HepG2 (cell line): ENCODE results near the gene GPLD1. TPM values are rescaled to one million over a fixed set of nuclear protein-coding genes. Genes with fewer than 3 reads are reported as not detected.

Experiments used
- ATAC-seq: fragments of 200-7000 bp; cut with Tn5 transposase; 3 replicates; pipeline ENCODE4 v1.9.1; 2020; ENCODE audit warnings: mild to moderate bottlenecking, moderate library complexity
- BruUV-seq: library from RNA; stranded (reverse); fragments of 400-500 nt; replicated peaks from 2 replicates; lab custom pipeline; 2021; lab: Mats Ljungman, UMichigan
- CTCF ChIA-PET: fragments of 300-600 bp; formaldehyde crosslinking; extraction: SDS; loops from one replicate; lab custom pipeline; 2021; ENCODE audit warnings: low total read pairs, inconsistent platforms, low intra/inter-chr PET ratio; lab: Yijun Ruan, JAX
- POLR2A ChIA-PET: fragments of 350-600 bp; sonication (Branson Sonifier 250); formaldehyde crosslinking; loops from one replicate; lab custom pipeline; 2020; ENCODE audit warnings: antibody characterized with exemption, inconsistent platforms; lab: Yijun Ruan, JAX
- DNase-seq: peaks from one replicate; pipeline ENCODE4 v3.0.0-alpha.2; 2015; ENCODE audit warnings: low spot score
- FAIRE-seq: peaks from 3 replicates; lab custom pipeline; 2011; peaks lifted over from hg19 to GRCh38; lab: Jason Lieb, UNC
- H2AFZ ChIP-seq: one replicate; pipeline ENCODE4 v1.6.1; 2011; ENCODE audit warnings: low read length, inconsistent platforms
- H3K27ac ChIP-seq: fragments of 300-600 bp; 3 replicates; pipeline ENCODE4 v1.8.0; 2011; ENCODE audit warnings: mixed run types, mild to moderate bottlenecking, mixed read lengths, low read length, inconsistent platforms; ENCODE audit not compliant: insufficient read depth; ENCODE audit errors: extremely low read length
- H3K27me3 ChIP-seq, 2 experiments: fragments of 200-600 bp in 1 of 2; 2 replicates in 1 of 2; 3 replicates in 1 of 2; pipeline versions ENCODE4 v1.6.0 to v1.8.0; 2011; ENCODE audit warnings: low read length in 2 of 2, mild to moderate bottlenecking in 2 of 2, moderate library complexity in 2 of 2, inconsistent platforms in 1 of 2; ENCODE audit not compliant: insufficient read depth in 2 of 2, control insufficient read depth in 1 of 2
- H3K36me3 ChIP-seq, 2 experiments: fragments of 200-600 bp in 1 of 2; replicated peaks in 1 of 2; 2 replicates in 1 of 2; 3 replicates in 1 of 2; pipeline versions ENCODE4 v1.5.1 to v1.8.0; 2011; ENCODE audit warnings: low read length in 2 of 2, inconsistent platforms in 1 of 2; ENCODE audit not compliant: insufficient read depth in 2 of 2, control insufficient read depth in 1 of 2
- H3K4me1 ChIP-seq: 2 replicates; pipeline ENCODE4 v1.5.1; 2012; ENCODE audit warnings: low read length, inconsistent platforms; ENCODE audit not compliant: insufficient read depth
- H3K4me2 ChIP-seq: 2 replicates; pipeline ENCODE4 v1.6.0; 2011; ENCODE audit warnings: low read depth, low read length, inconsistent platforms
- H3K4me3 ChIP-seq, 3 experiments: fragments of 200-600 bp in 1 of 3; sonication (generic), shearing (Covaris generic) in 1 of 3; replicated peaks in 1 of 3; 2 replicates each; pipeline ENCODE4 v1.5.1; 2011 to 2016; ENCODE audit warnings: low read length in 3 of 3, inconsistent platforms in 2 of 3, low read depth in 2 of 3, mild to moderate bottlenecking in 2 of 3, control low read depth in 1 of 3, mixed read lengths in 1 of 3; ENCODE audit not compliant: insufficient read depth in 1 of 3
- H3K79me2 ChIP-seq: one replicate; pipeline ENCODE4 v1.6.1; 2011; ENCODE audit warnings: low read length, inconsistent platforms; ENCODE audit not compliant: insufficient read depth
- H3K9ac ChIP-seq: 2 replicates; pipeline ENCODE4 v1.6.0; 2011; ENCODE audit warnings: mild to moderate bottlenecking, low read depth, low read length, inconsistent platforms; ENCODE audit not compliant: insufficient read depth
- H3K9me3 ChIP-seq: 2 replicates; pipeline ENCODE4 v1.5.1; 2012; ENCODE audit warnings: mild to moderate bottlenecking, low read length
- H4K20me1 ChIP-seq: 2 replicates; pipeline ENCODE4 v1.6.0; 2011; ENCODE audit warnings: inconsistent platforms, mild to moderate bottlenecking, low read length, moderate library complexity; ENCODE audit not compliant: insufficient read depth
- CHD2 ChIP-seq: IDR thresholded peaks from 2 replicates; pipeline ENCODE4 v1.6.1; 2011; ENCODE audit warnings: low read depth, low read length, improper control_type of control experiment
- MAF1 ChIP-seq: sonication (generic); formaldehyde crosslinking; IDR thresholded peaks from 2 replicates; pipeline ENCODE4 v1.5.0; 2020; ENCODE audit warnings: missing genetic modification reagents, borderline replicate concordance
- NONO ChIP-seq, 2 experiments: fragments of 450-650 bp in 1 of 2; sonication (generic) in 1 of 2; formaldehyde crosslinking in 1 of 2; IDR thresholded peaks in 1 of 2; conservative IDR thresholded peaks in 1 of 2; 2 replicates each; pipeline versions ENCODE4 v1.6.1 to v1.8.0; 2017 to 2022; ENCODE audit warnings: mild to moderate bottlenecking in 1 of 2, missing genetic modification reagents in 1 of 2, moderate library complexity in 1 of 2
- NRL ChIP-seq: sonication (generic); formaldehyde crosslinking; IDR thresholded peaks from 2 replicates; pipeline ENCODE4 v1.5.0; 2020; ENCODE audit warnings: missing genetic modification reagents, mild to moderate bottlenecking, moderate library complexity, borderline replicate concordance
- SIN3A ChIP-seq: IDR thresholded peaks from 2 replicates; pipeline ENCODE4 v1.6.1; 2011; ENCODE audit warnings: low read depth, mild to moderate bottlenecking, control low read depth, low read length, borderline replicate concordance
- SOX13 ChIP-seq, 3 experiments: fragments of 450-650 bp in 1 of 3; sonication (generic) in 1 of 3; formaldehyde crosslinking in 1 of 3; IDR thresholded peaks in 2 of 3; conservative IDR thresholded peaks in 1 of 3; 2 replicates each; pipeline versions ENCODE4 v1.5.0 to v1.6.1; 2016 to 2020; ENCODE audit warnings: antibody characterized with exemption in 1 of 3, mild to moderate bottlenecking in 1 of 3, missing compliant biosample characterization in 1 of 3, missing genetic modification reagents in 1 of 3, moderate library complexity in 1 of 3
- ZC3H4 ChIP-seq: sonication (generic); formaldehyde crosslinking; IDR thresholded peaks from 2 replicates; pipeline ENCODE4 v1.4.0; 2020; ENCODE audit warnings: missing genetic modification reagents, borderline replicate concordance
- ZNF44 ChIP-seq: sonication (generic); formaldehyde crosslinking; IDR thresholded peaks from 2 replicates; pipeline ENCODE4 v1.5.1; 2020; ENCODE audit warnings: mild to moderate bottlenecking, missing genetic modification reagents
- ZNF615 ChIP-seq: sonication (generic); formaldehyde crosslinking; IDR thresholded peaks from 2 replicates; pipeline ENCODE4 v1.5.0; 2020; ENCODE audit warnings: mild to moderate bottlenecking, missing genetic modification reagents, borderline replicate concordance
- WGBS: methylation state at CpG from one replicate; pipeline ENCODE4 v1.1.6; 2017; ENCODE audit warnings: low lambda C conversion rate; 5-methylcytosine and 5-hydroxymethylcytosine counted together
- in situ Hi-C: cut with HindIII; loops from 2 replicates; pipeline ENCODE4 v1.10.0; 2017; ENCODE audit warnings: low pct_unique_long_range_greater_than_20kb; ENCODE audit not compliant: extremely low pct_ligation_motif_present
- intact Hi-C: fragments of 100-400 bp; cut with micrococcal nuclease; formaldehyde crosslinking; loops from one replicate; pipeline ENCODE4 v1.10.0; 2022; ENCODE audit not compliant: unreplicated experiment
- polyA plus RNA-seq, 8 experiments: library from polyadenylated mRNA; depleted of rRNA in 3 of 8; stranded (reverse) in 7 of 8; unstranded in 1 of 8; fragments of >200 nt; fragmentation: Illumina TruSeq in 4 of 8; extraction: Trizol in 4 of 8; gene quantifications; 2 replicates each; pipeline versions ENCODE4 v1.2.1 to v1.2.3, GENCODE V29; 2011 to 2016; ENCODE audit warnings: low read depth in 4 of 8, missing spikeins in 1 of 8, mixed read lengths in 1 of 8; ENCODE audit not compliant: insufficient read depth in 1 of 8
- total RNA-seq, 5 experiments: library from RNA; depleted of rRNA; stranded (reverse); fragments of >200 nt; fragmentation: Illumina TruSeq; extraction: Trizol; gene quantifications; 2 replicates each; pipeline ENCODE4 v1.2.3, GENCODE V29; 2016; ENCODE audit warnings: low read depth in 1 of 5
- TF ChIP-seq, protein P1 (sequence below): sonication (generic); formaldehyde crosslinking; conservative IDR thresholded peaks from 2 replicates; pipeline ENCODE4 v1.4.0; 2020; ENCODE audit warnings: missing genetic modification reagents
- TF ChIP-seq, protein P2 (sequence below): IDR thresholded peaks from 2 replicates; pipeline ENCODE4 v1.6.1; 2016; ENCODE audit warnings: mild to moderate bottlenecking, missing biosample characterization, missing genetic modification reagents
- TF ChIP-seq, protein P3 (sequence below): sonication (generic); formaldehyde crosslinking; IDR thresholded peaks from 2 replicates; pipeline ENCODE4 v1.4.0; 2020; ENCODE audit warnings: mild to moderate bottlenecking, low read depth, missing genetic modification reagents
- TF ChIP-seq, protein P4 (sequence below): sonication (generic); formaldehyde crosslinking; IDR thresholded peaks from 2 replicates; pipeline ENCODE4 v1.5.0; 2020; ENCODE audit warnings: missing genetic modification reagents
- TF ChIP-seq, protein P5 (sequence below): sonication (generic); formaldehyde crosslinking; IDR thresholded peaks from 2 replicates; pipeline ENCODE4 v1.8.1; 2023; ENCODE audit warnings: mild to moderate bottlenecking, missing genetic modification reagents

GPLD1 gene
- total and polyA plus RNA-seq, 2 of the 13 experiments (the other 11 are each of a cell fraction or from before 2014, with no cell fraction given), result 6.2 to 7.6 TPM

DNA sequence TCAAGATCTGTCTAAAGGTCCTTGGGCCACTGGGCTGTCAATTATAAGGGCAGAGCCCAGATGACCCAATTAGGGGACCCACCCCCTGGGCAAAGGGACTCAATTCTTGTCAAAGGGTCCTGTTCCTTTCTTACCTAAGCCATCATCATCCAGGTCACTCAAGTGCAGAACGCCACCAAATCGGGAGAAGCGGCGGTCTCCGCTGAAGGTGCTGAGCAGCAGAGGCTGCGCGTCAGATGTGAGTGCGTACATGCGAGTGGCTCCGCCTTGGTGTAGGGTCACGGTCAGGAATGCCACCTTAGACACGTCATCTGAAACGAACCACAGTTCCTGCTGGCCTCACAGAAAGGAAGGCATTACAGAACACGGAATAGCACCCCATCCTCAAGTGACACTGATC lies 52.4 kb downstream of the GPLD1 start (continued):
- TF ChIP-seq, protein P1, sequence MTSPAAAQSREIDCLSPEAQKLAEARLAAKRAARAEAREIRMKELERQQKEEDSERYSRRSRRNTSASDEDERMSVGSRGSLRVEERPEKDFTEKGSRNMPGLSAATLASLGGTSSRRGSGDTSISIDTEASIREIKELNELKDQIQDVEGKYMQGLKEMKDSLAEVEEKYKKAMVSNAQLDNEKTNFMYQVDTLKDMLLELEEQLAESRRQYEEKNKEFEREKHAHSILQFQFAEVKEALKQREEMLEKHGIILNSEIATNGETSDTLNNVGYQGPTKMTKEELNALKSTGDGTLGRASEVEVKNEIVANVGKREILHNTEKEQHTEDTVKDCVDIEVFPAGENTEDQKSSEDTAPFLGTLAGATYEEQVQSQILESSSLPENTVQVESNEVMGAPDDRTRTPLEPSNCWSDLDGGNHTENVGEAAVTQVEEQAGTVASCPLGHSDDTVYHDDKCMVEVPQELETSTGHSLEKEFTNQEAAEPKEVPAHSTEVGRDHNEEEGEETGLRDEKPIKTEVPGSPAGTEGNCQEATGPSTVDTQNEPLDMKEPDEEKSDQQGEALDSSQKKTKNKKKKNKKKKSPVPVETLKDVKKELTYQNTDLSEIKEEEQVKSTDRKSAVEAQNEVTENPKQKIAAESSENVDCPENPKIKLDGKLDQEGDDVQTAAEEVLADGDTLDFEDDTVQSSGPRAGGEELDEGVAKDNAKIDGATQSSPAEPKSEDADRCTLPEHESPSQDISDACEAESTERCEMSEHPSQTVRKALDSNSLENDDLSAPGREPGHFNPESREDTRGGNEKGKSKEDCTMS (CRISPR knock-in tag), result no peak
- no peak for TF ChIP-seq ZNF44 (CRISPR knock-in tag)
- TF ChIP-seq, protein P2, sequence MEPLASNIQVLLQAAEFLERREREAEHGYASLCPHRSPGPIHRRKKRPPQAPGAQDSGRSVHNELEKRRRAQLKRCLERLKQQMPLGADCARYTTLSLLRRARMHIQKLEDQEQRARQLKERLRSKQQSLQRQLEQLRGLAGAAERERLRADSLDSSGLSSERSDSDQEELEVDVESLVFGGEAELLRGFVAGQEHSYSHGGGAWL (CRISPR knock-in tag), result no peak
- TF ChIP-seq ZNF615 (CRISPR knock-in tag), result no peak
- TF ChIP-seq NONO (IDR thresholded peaks at IDR 0.05), result no peak
- TF ChIP-seq NONO (CRISPR knock-in tag; conservative IDR thresholded peaks at IDR 0.05), result no peak
- TF ChIP-seq CHD2, result no peak
- TF ChIP-seq, all 625 proteins: peak for 0

DNA sequence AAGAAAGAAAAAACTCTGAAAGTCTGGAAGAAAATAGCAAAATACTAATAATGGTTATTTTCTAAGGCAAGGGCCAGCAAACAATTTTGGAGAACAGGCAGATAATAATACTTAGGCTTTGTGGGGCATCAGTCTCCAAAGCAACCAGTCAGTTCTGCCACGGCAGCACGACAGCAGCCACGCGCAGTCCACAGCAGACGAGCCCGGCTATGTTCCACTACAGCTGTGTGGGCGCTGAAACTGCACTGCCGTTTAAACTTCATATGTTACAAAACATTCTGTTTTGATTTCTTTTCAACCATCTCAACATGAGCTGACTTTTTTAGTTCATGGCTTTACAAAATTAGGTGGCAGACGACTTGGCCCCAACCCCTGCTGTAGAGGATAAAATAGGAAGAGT lies 56.8 kb downstream of the GPLD1 start:
- 96% methylated on average over 9 of the region's 9 CpGs for WGBS
- Histone ChIP-seq H3K9me3 (no peaks in the 10 kb centered on the region), H3K79me2 (no peaks in the 10 kb centered on the region), H3K4me2 (no peak overlapping the region), H3K4me3 (no peak overlapping the region), H3K27ac (no peak overlapping the region), H3K9ac (no peak overlapping the region), H2AFZ (no peak overlapping the region), H3K36me3 (peaks cover 3% of the 10 kb centered on the region in 2 experiments; a peak in 3 of 5 replicates), H3K27me3 (no peaks in the 10 kb centered on the region), H4K20me1 (no peaks in the 10 kb centered on the region), H3K4me1 (no peaks in the 10 kb centered on the region)
- no peak for FAIRE-seq
- ChIA-PET POLR2A (no interaction called here), CTCF (interaction anchor here (2.4 kb wide), 1 partner anchor 88 kb away, joined by 27 read pairs; no protein-coding TSS in a partner anchor)
- ATAC-seq, result no peak
- DNase-seq, result no peak
- intact Hi-C loops (no loop called here), in situ Hi-C loops (loop anchor here (5.0 to 10.0 kb wide), 2 partner anchors 90 to 262 kb away; no protein-coding TSS in a partner anchor)
- no TSS peak for BruUV-seq
- TF ChIP-seq, protein P3, sequence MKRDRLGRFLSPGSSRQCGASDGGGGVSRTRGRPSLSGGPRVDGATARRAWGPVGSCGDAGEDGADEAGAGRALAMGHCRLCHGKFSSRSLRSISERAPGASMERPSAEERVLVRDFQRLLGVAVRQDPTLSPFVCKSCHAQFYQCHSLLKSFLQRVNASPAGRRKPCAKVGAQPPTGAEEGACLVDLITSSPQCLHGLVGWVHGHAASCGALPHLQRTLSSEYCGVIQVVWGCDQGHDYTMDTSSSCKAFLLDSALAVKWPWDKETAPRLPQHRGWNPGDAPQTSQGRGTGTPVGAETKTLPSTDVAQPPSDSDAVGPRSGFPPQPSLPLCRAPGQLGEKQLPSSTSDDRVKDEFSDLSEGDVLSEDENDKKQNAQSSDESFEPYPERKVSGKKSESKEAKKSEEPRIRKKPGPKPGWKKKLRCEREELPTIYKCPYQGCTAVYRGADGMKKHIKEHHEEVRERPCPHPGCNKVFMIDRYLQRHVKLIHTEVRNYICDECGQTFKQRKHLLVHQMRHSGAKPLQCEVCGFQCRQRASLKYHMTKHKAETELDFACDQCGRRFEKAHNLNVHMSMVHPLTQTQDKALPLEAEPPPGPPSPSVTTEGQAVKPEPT (CRISPR knock-in tag), result no peak
- TF ChIP-seq, protein P4, sequence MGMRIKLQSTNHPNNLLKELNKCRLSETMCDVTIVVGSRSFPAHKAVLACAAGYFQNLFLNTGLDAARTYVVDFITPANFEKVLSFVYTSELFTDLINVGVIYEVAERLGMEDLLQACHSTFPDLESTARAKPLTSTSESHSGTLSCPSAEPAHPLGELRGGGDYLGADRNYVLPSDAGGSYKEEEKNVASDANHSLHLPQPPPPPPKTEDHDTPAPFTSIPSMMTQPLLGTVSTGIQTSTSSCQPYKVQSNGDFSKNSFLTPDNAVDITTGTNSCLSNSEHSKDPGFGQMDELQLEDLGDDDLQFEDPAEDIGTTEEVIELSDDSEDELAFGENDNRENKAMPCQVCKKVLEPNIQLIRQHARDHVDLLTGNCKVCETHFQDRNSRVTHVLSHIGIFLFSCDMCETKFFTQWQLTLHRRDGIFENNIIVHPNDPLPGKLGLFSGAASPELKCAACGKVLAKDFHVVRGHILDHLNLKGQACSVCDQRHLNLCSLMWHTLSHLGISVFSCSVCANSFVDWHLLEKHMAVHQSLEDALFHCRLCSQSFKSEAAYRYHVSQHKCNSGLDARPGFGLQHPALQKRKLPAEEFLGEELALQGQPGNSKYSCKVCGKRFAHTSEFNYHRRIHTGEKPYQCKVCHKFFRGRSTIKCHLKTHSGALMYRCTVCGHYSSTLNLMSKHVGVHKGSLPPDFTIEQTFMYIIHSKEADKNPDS, result no peak
- no peak for TF ChIP-seq MAF1 (CRISPR knock-in tag)
- no peak for TF ChIP-seq SOX13 (IDR thresholded peaks at IDR 0.05)
- TF ChIP-seq SOX13 (CRISPR knock-in tag; conservative IDR thresholded peaks at IDR 0.05 in 1 of 2, IDR thresholded peaks at IDR 0.05 in 1 of 2), result no peak
- no peak for TF ChIP-seq SIN3A
- TF ChIP-seq NRL, result no peak
- no peak for TF ChIP-seq ZC3H4 (CRISPR knock-in tag)
- TF ChIP-seq, protein P5, sequence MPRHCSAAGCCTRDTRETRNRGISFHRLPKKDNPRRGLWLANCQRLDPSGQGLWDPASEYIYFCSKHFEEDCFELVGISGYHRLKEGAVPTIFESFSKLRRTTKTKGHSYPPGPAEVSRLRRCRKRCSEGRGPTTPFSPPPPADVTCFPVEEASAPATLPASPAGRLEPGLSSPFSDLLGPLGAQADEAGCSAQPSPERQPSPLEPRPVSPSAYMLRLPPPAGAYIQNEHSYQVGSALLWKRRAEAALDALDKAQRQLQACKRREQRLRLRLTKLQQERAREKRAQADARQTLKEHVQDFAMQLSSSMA (CRISPR knock-in tag), result no peak
